BLaER1 (cell line): ENCODE results near the gene PLVAP.

Source experiments
- H3K27ac ChIP-seq: shearing (Covaris generic); formaldehyde crosslinking; 2 replicates; pipeline ENCODE4 v1.8.1; 2022
- H3K27me3 ChIP-seq: shearing (Covaris generic); formaldehyde crosslinking; 2 replicates; pipeline ENCODE4 v1.8.1; 2022
- H3K36me3 ChIP-seq: shearing (Covaris generic); formaldehyde crosslinking; 2 replicates; pipeline ENCODE4 v1.8.1; 2022
- H3K4me1 ChIP-seq: shearing (Covaris generic); formaldehyde crosslinking; 2 replicates; pipeline ENCODE4 v1.8.1; 2022
- H3K4me2 ChIP-seq: shearing (Covaris generic); formaldehyde crosslinking; 2 replicates; pipeline ENCODE4 v1.8.1; 2022
- H3K4me3 ChIP-seq: shearing (Covaris generic); formaldehyde crosslinking; 2 replicates; pipeline ENCODE4 v1.8.1; 2022
- H3K9ac ChIP-seq: shearing (Covaris generic); formaldehyde crosslinking; 2 replicates; pipeline ENCODE4 v1.8.1; 2022
- H3K9me3 ChIP-seq: shearing (Covaris generic); formaldehyde crosslinking; 2 replicates; pipeline ENCODE4 v1.8.1; 2022
- H4K20me1 ChIP-seq: shearing (Covaris generic); formaldehyde crosslinking; 2 replicates; pipeline ENCODE4 v1.8.1; 2022
- Cebpa-rat ChIP-seq: shearing (Covaris generic); IDR thresholded peaks from 2 replicates; pipeline ENCODE4 v1.8.1; 2022

The PLVAP gene

DNA sequence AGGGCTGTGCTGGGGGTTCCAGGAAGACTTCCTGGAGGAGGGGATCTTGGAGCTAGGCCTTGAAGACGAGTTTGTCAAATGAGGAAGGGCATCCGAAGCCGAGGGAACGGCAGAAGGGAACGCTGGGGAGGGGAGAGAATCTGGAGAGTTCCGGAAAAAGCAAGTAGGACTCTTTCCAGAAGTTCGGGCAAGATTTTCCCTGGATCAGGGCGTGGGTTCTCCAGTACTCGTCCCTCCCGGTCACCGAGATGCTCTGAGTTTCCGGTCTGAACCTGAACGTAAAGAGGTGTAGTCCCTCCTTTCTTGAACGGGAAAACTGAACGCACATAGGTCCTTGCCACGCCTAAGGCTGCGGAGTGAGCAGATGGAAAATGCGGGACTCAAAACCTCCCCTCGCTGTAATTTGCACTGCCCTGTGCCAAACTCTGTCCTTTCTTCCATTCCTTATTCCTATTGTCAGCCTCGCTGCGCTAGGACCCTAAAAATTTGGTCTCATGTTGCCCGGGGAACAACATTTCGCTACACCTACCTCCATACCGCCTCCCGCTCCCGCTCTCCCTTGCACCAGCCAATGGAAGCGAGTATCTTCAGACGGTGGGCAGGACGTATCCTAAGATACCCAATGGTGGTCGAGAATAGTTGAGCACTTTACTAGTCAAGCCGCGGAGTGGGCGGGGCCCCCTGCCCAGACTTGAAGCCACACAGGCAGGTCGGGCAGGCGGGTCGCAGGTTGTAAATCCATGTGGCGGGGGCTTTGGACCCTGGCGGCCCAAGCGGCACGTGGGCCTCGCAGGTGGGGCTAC lies 40.1 kb downstream of the PLVAP start, which contains the start of gene GTPBP3:
Gene GTPBP3 (plus strand): TSS at position 682 of the 803 bp plus-strand sequence. CDS start 59 bp downstream, at position 741.
- Histone ChIP-seq H3K4me3 (peak within 1 kb of the TSS; percentile 75), H3K4me2 (peak within 1 kb of the TSS; percentile 99), H3K9me3 (peaks cover 4% of the 10 kb centered on the region; the same call in 1 of the 2 replicates), H3K4me1 (peaks cover 40% of the 10 kb centered on the region), H3K27ac (peak within 1 kb of the TSS; percentile 84), H3K27me3 (no peaks in the 10 kb centered on the region), H3K36me3 (peaks cover 29% of the 10 kb centered on the region), H4K20me1 (no peaks in the 10 kb centered on the region), H3K9ac (peak within 1 kb of the TSS; percentile 87)
- TF ChIP-seq Cebpa-rat, result no peak

GRCh38 chr19:17335575-17335974 lies 41.6 kb downstream of the PLVAP start:
- Histone ChIP-seq H4K20me1 (no peaks in the 10 kb centered on the region), H3K4me2 (peak overlapping the region; percentile 94), H3K27ac (no peak overlapping the region), H3K27me3 (peaks cover 4% of the 10 kb centered on the region; the same call in 1 of the 2 replicates), H3K4me3 (no peak overlapping the region), H3K9me3 (peaks cover 4% of the 10 kb centered on the region; the same call in 1 of the 2 replicates), H3K36me3 (peaks cover 25% of the 10 kb centered on the region), H3K4me1 (peaks cover 46% of the 10 kb centered on the region), H3K9ac (no peak overlapping the region)
- TF ChIP-seq Cebpa-rat, result no peak

- H3K9me3 ChIP-seq, result peaks cover 4% of the 10 kb centered on the region; the same call in 1 of the 2 replicates
- TF ChIP-seq Cebpa-rat, result no peak
- H3K4me2 ChIP-seq, result peak within 1 kb of the TSS; percentile 94
- peak within 1 kb of the TSS; percentile 91 for H3K4me3 ChIP-seq
- peak within 1 kb of the TSS; percentile 86 for H3K27ac ChIP-seq
- peaks cover 12% of the 10 kb centered on the region; the same call in 1 of the 2 replicates for H3K27me3 ChIP-seq
- H4K20me1 ChIP-seq, result peaks cover 8% of the 10 kb centered on the region; the same call in 1 of the 2 replicates
- H3K36me3 ChIP-seq, result peaks cover 29% of the 10 kb centered on the region
- H3K9ac ChIP-seq, result peak within 1 kb of the TSS; percentile 87
- peaks cover 55% of the 10 kb centered on the region for H3K4me1 ChIP-seq
These were observed 42.4 kb downstream of the PLVAP start, which contains the start of gene ANO8 for GRCh38 chr19:17334414-17335409. TSS of gene ANO8 (minus strand) at chr19:17334855. CDS start at chr19:17334670, 185 bp downstream.

DNA sequence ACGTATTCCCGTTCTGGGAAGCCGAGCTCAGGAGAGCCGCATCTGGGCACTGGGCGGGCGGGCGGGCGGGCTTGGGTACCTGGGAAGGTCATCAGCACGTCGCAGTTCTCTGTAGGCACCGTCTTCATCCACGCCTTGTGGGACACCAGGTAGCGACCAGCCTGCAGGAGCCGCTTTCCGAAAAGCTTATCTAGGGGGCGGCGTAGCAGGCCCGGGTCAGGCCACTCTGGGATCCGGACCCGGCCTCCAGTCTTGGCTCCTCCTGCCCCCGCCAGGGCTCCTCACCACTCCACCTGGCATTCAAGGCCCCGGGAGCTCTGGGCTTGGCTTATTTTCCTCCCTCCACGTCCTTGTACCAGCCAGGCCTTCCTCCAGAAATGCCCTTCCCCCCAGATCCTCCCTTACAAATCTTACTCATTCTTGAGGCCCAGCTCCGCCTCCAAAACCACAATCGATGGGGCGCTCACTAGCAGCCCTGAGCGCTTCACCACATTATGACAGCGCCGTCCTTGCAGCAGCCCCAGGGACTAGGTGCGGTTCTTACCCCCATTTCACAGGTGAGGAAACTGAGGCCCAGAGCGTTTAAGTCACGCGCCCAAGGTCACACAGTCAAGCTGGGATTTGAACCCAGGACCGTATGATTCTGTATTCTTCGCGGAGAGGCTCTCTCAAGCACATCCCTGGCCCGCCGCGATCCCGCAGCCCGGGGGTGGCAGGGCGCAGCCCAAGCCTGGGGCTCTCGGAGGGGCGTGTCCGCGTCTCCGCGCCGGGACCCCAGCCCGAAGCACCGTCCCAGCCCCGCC lies 43.3 kb downstream of the PLVAP start:
- peak overlapping the region; percentile 87 for H3K9ac ChIP-seq
- H3K27ac ChIP-seq, result peak overlapping the region; percentile 86
- H4K20me1 ChIP-seq, result peaks cover 10% of the 10 kb centered on the region; the same call in 1 of the 2 replicates
- peaks cover 62% of the 10 kb centered on the region for H3K4me1 ChIP-seq
- H3K36me3 ChIP-seq, result peaks cover 23% of the 10 kb centered on the region
- peak overlapping the region; percentile 94 for H3K4me2 ChIP-seq
- H3K9me3 ChIP-seq, result peaks cover 4% of the 10 kb centered on the region; the same call in 1 of the 2 replicates
- peak overlapping the region; percentile 91 for H3K4me3 ChIP-seq
- H3K27me3 ChIP-seq, result peaks cover 21% of the 10 kb centered on the region
- no peak for TF ChIP-seq Cebpa-rat

DNA sequence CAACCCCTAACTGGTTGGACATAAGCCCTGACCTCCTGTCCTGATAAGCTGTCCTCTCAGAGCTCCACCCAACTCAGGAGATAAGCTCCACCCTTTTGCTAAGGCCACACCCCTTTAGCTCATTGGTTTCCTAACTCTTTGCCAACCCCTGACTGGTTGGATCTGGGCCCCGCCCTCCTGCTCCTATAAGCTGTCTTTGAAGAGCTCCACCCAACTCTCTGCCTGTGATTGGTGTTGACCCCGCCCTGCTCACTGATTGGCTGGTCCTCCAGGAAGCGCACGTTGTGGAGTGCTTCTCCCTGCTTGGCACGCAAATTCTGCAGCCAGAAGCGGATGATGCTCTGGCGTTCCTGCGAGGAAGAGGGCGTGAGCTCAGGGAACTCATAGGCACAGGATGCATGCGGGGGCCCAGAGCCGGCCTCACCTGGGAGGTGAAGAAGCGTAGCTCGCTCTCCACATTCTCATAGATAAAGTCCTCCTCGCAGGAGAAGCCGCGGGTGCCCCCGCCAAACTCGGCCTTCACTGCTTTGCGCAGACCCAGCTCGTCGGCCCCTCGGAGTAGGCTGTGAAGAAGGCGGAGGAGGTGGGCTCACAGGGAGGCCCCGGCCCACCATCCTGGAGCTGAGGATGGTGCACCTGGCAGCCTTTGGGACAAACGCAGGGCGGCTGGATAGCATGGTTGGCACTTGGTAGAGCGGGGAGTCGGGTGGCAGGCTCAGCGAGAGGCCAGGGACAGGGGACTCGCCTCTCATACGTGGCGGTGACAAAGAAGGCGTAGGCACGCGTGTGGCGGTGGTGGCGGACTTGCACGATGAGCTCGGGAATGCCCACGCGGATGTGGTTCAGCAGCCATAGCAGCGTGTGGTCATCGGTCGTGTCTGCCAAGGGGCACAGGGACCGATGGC lies 44.2 kb downstream of the PLVAP start:
- H3K9me3 ChIP-seq, result peaks cover 4% of the 10 kb centered on the region; the same call in 1 of the 2 replicates
- H3K9ac ChIP-seq, result no peak overlapping the region
- peaks cover 20% of the 10 kb centered on the region for H3K36me3 ChIP-seq
- no peak for TF ChIP-seq Cebpa-rat
- peaks cover 10% of the 10 kb centered on the region; the same call in 1 of the 2 replicates for H4K20me1 ChIP-seq
- peaks cover 23% of the 10 kb centered on the region for H3K27me3 ChIP-seq
- H3K4me3 ChIP-seq, result no peak overlapping the region
- no peak overlapping the region for H3K27ac ChIP-seq
- peaks cover 60% of the 10 kb centered on the region for H3K4me1 ChIP-seq
- peak overlapping the region; percentile 28 for H3K4me2 ChIP-seq

GRCh38 chr19:17332360-17332676 lies 44.8 kb downstream of the PLVAP start:
- Histone ChIP-seq H3K4me1 (peaks cover 63% of the 10 kb centered on the region), H3K4me2 (0 out of 2 replicates have a peak overlapping the region, but pooled peaks have one; percentile 28), H3K27ac (no peak overlapping the region)

DNA sequence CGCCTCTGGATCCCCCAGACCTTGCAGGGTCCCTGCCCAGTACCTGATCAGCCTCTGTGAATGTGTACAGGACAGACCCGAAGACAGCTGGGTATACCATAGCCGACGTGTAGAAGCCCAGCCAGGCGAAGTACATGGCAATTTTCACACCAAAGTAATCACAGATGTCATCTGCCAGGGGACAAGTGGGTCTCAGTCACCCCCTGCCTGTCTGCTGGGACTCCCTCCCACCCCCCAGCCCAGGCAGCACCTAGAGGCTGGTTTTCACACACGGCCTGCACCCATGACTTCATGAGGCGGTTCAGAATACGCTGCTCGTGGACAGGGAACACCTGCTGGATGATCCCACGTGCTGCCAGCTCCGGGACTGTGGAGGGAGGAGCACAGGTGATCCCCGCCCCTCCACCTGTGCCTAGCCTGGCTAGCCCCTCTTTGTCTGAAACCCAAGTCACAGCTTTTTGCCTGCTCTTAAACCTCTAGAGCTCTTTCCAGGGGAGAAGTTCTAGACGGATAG lies 46.0 kb downstream of the PLVAP start:
- H4K20me1 ChIP-seq, result peaks cover 15% of the 10 kb centered on the region
- H3K4me3 ChIP-seq, result no peak overlapping the region
- H3K4me2 ChIP-seq, result no peak overlapping the region; the same call in 1 of the 2 replicates
- TF ChIP-seq Cebpa-rat, result no peak
- peaks cover 23% of the 10 kb centered on the region for H3K27me3 ChIP-seq
- peaks cover 63% of the 10 kb centered on the region for H3K4me1 ChIP-seq
- H3K27ac ChIP-seq, result no peak overlapping the region
- H3K9me3 ChIP-seq, result peaks cover 4% of the 10 kb centered on the region; the same call in 1 of the 2 replicates
- no peak overlapping the region for H3K9ac ChIP-seq
- peaks cover 26% of the 10 kb centered on the region for H3K36me3 ChIP-seq

More at GRCh38 chr19:17332360-17332676, 44.8 kb downstream of the PLVAP start:
- Histone ChIP-seq H4K20me1 (peaks cover 14% of the 10 kb centered on the region), H3K27me3 (peaks cover 23% of the 10 kb centered on the region), H3K4me3 (no peak overlapping the region), H3K36me3 (peaks cover 23% of the 10 kb centered on the region), H3K9ac (no peak overlapping the region), H3K9me3 (peaks cover 4% of the 10 kb centered on the region; the same call in 1 of the 2 replicates)
- no peak for TF ChIP-seq Cebpa-rat
